Ascending aorta (tissue), 2 donors: ENCODE data around the gene ERG28. TPM values are rescaled to one million over a fixed set of nuclear protein-coding genes. Genes with fewer than 3 reads are reported as not detected.

Experiments
- DNase-seq, 2 donors: peaks; one replicate each; pipeline ENCODE4 v3.0.0-alpha.2; 2019; ENCODE audit warnings: low spot score in 2 of 2
- H3K27ac ChIP-seq, 2 donors: fragments of 200-600 bp; sonication (generic); one replicate each; pipeline ENCODE4 v1.5.1; 2016 to 2017; ENCODE audit warnings: mild to moderate bottlenecking in 1 of 2
- H3K27me3 ChIP-seq: fragments of 200-600 bp; sonication (generic); one replicate; pipeline ENCODE4 v1.5.1; 2017
- H3K36me3 ChIP-seq, 2 donors: fragments of 200-600 bp; sonication (generic); one replicate each; pipeline ENCODE4 v1.5.1; 2016
- H3K4me1 ChIP-seq, 2 donors: fragments of 200-600 bp; sonication (generic); one replicate each; pipeline ENCODE4 v1.5.1; 2016 to 2017; ENCODE audit warnings: mild to moderate bottlenecking in 1 of 2
- H3K4me3 ChIP-seq, 2 donors: fragments of 200-600 bp; sonication (generic); one replicate each; pipeline ENCODE4 v1.5.1; 2016 to 2017; ENCODE audit warnings: mild to moderate bottlenecking in 1 of 2
- H3K9me3 ChIP-seq, 2 donors: fragments of 200-600 bp; sonication (generic); one replicate each; pipeline ENCODE4 v1.5.1; 2016
- intact Hi-C: fragments of 100-400 bp; cut with DNase I; formaldehyde crosslinking; loops from one replicate; pipeline ENCODE4 v1.15.1; 2023
- total RNA-seq: library from RNA; depleted of rRNA; stranded (reverse); fragments of >200 nt; gene quantifications from one replicate; pipeline ENCODE4 v1.1.0, GENCODE V29; 2016
- TF ChIP-seq, protein P1 (sequence below), 3 experiments: fragments of 200-600 bp in 2 of 3; fragments of 450-650 bp in 1 of 3; sonication (generic) in 2 of 3; IDR thresholded peaks; one replicate each; pipeline ENCODE4 v1.5.1; 2016 to 2019; ENCODE audit warnings: antibody characterized with exemption in 3 of 3, mild to moderate bottlenecking in 1 of 3, moderate library complexity in 1 of 3

ERG28 gene
- total RNA-seq, 1 donor from 2014 or later, result 2.3 TPM

DNA sequence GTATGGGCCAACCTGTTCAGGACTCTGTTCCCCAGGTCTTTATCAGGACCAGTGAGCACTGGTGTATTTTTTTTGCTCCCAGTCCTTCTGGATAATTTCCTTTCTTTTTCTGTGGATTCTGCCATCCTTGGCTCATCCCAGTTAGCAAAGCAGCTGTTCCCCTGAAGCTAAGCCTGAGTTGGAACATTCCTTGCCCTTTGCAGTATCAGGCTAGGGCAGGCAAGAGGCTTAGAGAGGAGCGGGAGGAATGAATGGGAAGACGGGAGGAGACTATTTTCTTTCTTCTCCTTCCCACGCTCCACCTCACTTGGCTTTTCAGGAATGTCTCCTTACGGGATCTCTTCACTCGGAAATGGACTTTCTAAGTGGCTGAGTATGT, 29.2 kb downstream of the ERG28 start:
- Histone ChIP-seq H3K36me3 (no peaks in the 10 kb centered on the region), H3K9me3 (no peaks in the 10 kb centered on the region), H3K4me1 (no peaks in the 10 kb centered on the region), H3K27ac (no peak overlapping the region), H3K27me3 (no peaks in the 10 kb centered on the region), H3K4me3 (no peak overlapping the region)
- DNase-seq, result no peak
- TF ChIP-seq, protein P1, sequence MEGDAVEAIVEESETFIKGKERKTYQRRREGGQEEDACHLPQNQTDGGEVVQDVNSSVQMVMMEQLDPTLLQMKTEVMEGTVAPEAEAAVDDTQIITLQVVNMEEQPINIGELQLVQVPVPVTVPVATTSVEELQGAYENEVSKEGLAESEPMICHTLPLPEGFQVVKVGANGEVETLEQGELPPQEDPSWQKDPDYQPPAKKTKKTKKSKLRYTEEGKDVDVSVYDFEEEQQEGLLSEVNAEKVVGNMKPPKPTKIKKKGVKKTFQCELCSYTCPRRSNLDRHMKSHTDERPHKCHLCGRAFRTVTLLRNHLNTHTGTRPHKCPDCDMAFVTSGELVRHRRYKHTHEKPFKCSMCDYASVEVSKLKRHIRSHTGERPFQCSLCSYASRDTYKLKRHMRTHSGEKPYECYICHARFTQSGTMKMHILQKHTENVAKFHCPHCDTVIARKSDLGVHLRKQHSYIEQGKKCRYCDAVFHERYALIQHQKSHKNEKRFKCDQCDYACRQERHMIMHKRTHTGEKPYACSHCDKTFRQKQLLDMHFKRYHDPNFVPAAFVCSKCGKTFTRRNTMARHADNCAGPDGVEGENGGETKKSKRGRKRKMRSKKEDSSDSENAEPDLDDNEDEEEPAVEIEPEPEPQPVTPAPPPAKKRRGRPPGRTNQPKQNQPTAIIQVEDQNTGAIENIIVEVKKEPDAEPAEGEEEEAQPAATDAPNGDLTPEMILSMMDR (IDR thresholded peaks at IDR 0.05), result no peak
- intact Hi-C loops, result no loop called here

DNA sequence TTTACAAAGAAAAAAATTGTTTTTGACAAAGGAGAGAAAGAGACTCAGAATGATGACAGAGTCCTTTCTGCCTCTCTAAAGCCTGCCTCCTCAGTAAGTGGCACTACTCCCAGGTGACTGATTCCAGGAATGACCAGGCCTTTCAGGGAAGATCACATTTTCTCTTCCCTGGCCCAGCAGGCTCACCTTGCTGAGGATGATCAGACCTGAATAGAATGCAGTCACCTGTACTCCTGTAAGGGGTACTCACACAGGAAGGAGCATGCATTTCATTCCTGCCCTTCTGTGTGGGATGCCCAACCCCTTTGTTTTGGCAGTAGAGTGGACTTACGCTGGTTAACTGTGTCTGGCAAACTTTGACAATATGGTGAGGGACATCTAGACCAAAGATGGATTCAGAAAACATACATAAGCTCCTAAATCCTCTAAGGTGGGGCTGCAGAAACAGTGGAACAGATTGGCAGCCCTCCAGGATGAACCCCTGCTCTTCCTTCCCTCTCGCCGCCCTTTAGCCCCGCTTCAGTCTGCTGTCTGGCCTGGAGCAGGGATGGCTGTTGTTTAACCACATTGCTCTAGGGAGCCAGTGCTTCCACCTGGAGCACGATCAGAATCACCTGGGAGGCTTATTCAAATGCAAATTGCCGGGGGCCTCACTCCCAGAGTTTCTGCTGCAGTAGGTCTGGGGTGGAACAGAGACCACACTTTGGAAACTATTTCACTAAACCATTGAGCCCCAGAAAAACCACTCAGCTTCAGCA, 29.8 kb downstream of the ERG28 start:
- Histone ChIP-seq H3K4me3 (no peak overlapping the region), H3K9me3 (no peaks in the 10 kb centered on the region), H3K27ac (no peak overlapping the region), H3K27me3 (no peaks in the 10 kb centered on the region), H3K4me1 (no peaks in the 10 kb centered on the region), H3K36me3 (no peaks in the 10 kb centered on the region)
- intact Hi-C loops, result no loop called here
- TF ChIP-seq, protein P1 (IDR thresholded peaks at IDR 0.05), result no peak
- no peak for DNase-seq

DNA sequence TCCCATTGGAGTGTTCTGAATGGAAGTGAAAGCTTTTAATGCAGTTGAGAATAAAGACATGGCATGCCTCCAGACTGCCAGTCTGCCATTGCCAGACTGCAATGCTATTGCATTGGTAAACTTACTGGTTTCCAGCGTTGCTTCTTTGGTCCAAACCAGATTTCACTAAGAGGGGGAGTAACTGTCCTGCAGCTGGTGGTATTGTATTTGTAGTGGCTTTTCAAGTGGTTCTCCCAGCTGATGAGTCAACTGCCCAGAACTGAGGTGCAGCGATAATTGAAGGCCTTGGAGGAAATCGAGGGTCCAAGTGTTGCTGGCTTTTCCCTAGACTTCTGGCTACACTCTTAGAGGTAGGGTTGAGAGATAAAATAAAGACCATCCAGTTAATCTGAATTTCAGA, 31.9 kb downstream of the ERG28 start:
- Histone ChIP-seq H3K4me1 (no peaks in the 10 kb centered on the region), H3K27ac (no peak overlapping the region)

DNA sequence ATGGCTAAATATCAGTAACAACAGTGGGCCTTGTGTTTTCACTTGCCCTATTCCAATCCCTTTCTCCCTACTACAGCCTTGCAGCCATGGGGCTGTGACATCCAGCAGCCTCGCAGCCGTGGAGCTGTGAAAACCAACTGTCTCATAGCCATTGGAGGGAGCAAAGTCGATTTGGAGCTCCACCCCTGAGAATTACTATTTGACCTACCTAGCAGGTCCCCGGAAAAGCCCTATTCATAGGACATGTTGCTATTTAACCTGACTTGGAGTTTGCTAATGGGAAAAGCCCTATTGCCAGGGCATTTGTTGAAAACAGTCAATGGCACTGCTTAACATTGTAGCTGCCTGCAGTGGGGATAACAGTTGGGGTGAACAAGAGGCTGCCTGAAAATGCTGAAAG, 33.3 kb downstream of the ERG28 start:
- TF ChIP-seq, protein P1 (IDR thresholded peaks at IDR 0.05), result no peak
- H3K4me1 ChIP-seq, result no peaks in the 10 kb centered on the region
- no peaks in the 10 kb centered on the region for H3K27me3 ChIP-seq
- H3K27ac ChIP-seq, result no peak overlapping the region
- no peak overlapping the region for H3K4me3 ChIP-seq
- no peaks in the 10 kb centered on the region for H3K36me3 ChIP-seq
- no peaks in the 10 kb centered on the region for H3K9me3 ChIP-seq
- no peak for DNase-seq
- intact Hi-C loops, result no loop called here

More for the DNA sequence above, 31.9 kb downstream of the ERG28 start:
- Histone ChIP-seq H3K36me3 (no peaks in the 10 kb centered on the region), H3K27me3 (no peaks in the 10 kb centered on the region), H3K9me3 (no peaks in the 10 kb centered on the region), H3K4me3 (no peak overlapping the region)
- TF ChIP-seq, protein P1 (IDR thresholded peaks at IDR 0.05), result no peak
- no peak for DNase-seq
- intact Hi-C loops, result no loop called here

DNA sequence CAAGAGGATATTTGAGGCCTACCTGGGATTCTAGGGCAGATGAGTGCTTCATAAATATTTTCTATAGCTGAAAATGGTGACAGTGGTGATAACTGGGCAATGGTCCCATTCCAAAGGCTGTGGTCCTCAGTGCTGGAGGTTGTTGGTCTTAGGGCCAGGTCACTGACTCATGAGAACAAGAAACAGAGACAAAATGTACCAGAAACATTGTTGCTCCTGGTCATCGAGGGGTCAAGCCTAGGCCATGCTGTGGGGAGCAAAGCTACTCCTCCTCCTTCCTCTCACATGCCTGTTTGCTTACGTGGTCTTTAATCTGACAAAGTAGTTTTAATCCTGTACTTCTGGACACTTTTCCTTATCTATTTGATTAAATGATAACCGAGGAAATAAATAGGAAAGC, 33.8 kb downstream of the ERG28 start:
- TF ChIP-seq, protein P1 (IDR thresholded peaks at IDR 0.05), result no peak
- H3K27ac ChIP-seq, result no peak overlapping the region
- no peak for DNase-seq

More for the DNA sequence above, 33.8 kb downstream of the ERG28 start:
- intact Hi-C loops, result no loop called here
- Histone ChIP-seq H3K4me1 (no peaks in the 10 kb centered on the region), H3K36me3 (no peaks in the 10 kb centered on the region), H3K27me3 (no peaks in the 10 kb centered on the region), H3K9me3 (no peaks in the 10 kb centered on the region), H3K4me3 (no peak overlapping the region)
